NCI-H1105 (cell line): ENCODE data around the gene STK11IP.
A peak's percentile ranks its signal among the peaks of the same experiment; 100 is the strongest.

Experiments
- DNase-seq: peaks from one replicate; lab custom pipeline; 2025; lab: John Stamatoyannopoulos, UW

Gene STK11IP

GRCh38 chr2:219563271-219563928, 34.3 kb upstream of the STK11IP start:
- no peak for DNase-seq

DNA sequence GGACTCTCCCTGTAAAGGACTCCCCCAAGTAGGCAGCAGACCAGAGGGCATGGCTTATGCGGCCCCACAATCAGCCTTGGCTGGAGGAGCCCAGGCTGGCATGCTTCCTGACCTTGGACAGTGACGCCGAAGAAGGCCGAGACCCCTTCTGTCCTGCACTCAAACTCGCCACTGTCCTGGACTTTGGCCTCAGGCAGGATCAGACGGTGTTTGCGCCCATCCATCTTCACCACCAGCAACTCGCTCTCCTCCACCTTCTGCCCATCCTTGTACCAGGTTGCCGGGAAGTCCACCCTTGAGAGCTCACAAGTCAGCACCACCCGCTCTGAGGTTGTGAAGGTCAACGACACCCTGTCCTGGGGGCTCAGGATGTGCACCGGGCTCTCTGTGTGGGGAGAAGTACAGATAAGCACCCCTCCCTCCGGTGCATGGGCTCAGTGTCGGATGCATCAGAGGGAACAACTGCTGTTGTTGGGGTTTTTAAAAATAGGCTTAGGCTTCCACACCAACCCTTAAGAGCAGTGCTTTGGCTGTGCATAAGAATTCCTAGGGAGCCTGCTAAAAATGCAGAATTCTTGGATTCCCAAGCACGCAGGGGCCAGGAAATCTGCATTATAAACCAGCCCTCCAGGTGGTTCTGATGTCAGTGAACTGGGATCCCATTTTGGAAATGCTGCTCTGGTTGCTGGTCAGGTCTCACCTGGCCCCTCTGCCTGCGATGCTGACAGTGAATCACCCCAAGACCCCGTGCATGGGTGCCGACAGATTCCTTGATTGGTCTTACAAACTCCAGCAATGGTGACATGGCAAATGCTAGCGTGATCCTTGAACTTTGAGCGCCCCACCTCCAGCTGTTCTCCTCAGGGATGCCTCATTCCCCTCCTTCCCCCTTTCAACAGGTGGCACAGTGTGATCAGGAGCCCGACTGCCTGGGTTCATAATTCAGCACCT, 32.3 kb upstream of the STK11IP start:
- DNase-seq: no peak

DNA sequence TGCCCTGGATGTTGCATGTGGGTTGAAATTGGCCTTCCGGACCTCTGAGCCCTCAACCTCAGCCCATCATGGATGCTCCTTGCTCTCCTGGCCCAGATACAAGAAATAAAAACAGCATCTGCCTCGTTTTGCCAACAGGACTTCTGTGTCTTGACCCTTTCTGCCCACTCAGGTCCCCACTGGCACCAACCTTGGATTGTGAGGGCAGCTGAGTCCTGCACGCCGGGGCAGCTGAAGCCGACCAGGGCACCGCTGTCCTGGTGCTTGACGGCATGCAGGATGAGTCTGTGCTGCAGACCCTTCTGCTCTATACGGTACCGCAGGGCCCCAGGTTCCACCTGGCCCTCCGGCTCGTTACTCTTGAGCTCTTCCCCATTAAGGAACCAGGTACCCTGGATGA, 31.0 kb upstream of the STK11IP start:
- DNase-seq: no peak

- DNase-seq: no peak
Measured at GRCh38 chr2:219567131-219567530, 30.5 kb upstream of the STK11IP start.

DNA sequence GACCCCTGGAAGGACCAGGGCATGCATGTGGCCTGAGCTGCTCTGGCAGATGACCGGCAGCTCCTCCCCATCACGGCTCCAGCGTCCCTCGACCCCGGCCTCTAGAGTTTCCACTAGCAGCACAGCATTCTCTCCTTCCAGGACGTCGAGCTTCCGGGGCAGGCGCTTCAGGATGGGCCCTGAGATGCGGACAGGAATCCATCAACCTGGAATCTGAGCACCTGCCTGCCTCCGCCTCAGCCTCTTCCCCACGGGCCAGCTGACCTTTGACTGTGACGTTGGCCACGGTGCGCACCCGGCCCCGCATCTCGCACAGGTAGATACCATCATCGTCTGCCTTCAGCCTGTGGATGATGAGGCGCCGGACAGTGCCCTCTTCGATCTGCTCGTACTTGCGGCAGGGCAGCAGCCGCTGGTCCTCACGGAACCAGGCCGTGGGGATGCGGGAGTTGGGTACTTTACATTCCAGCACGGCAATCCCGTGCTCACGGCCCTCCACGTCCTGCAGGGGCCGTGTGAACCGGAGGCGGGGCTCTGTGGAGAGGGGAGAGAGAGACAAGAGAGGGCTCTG, 29.8 kb upstream of the STK11IP start:
- no peak for DNase-seq

DNA sequence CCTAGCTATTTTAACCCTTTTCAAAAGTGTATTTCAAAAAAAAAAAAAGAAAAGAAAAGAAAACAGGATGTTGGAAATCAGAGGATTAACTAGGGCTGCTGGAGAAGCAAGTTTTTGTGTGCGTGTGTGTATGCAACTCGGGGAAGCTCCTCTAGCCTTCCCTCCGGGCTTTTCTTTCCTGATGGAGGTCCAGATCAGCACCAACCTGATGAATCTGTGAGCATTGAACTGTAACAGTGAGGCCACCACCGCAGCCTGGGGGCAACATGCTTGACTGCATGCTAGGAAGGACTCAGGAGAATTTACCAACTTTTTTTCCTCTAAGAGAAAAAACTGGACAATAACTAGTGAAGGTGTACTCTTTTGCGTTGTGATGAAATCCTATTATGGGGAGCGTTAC, 28.6 kb upstream of the STK11IP start:
- DNase-seq: no peak

GRCh38 chr2:219569635-219570034, 28.0 kb upstream of the STK11IP start:
- DNase-seq: no peak

DNA sequence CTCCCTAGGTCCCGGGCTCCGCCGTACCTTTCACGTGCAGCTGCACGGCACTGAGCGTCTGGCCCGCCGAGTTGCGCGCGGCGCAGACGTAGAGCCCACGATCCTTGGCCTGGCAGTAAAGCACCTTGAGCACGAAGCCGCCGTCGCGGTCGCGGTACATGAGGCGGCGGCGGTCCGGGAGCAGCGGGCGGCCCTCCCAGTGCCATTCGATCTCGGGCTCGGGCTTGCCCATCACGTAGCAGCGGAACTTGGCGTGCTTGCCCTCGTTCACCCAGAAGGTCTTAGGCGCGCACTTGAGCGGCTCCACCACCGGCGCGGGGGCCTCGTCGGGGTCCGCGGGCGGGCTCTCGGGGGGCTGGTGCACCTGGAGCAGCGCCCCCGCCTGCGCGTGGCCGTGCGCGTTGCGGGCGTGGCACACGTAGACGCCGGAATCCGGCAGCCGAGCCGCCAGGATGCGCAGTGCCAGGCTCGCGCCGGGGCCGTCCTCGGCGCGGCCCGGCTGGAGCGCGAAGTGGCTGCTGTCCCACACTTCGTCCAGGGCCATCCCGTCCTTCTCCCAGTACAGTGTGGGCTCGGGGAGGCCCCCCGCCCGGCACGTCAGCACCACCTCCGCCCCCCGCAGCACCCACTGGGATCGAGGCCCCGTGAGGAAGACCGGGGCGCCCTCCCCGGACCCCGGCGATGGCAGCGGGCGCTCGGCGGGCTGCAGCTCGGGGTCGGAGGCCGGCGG, 27.3 kb upstream of the STK11IP start:
- DNase-seq: no peak

GRCh38 chr2:219570924-219571310, 26.7 kb upstream of the STK11IP start:
- DNase-seq: no peak

DNA sequence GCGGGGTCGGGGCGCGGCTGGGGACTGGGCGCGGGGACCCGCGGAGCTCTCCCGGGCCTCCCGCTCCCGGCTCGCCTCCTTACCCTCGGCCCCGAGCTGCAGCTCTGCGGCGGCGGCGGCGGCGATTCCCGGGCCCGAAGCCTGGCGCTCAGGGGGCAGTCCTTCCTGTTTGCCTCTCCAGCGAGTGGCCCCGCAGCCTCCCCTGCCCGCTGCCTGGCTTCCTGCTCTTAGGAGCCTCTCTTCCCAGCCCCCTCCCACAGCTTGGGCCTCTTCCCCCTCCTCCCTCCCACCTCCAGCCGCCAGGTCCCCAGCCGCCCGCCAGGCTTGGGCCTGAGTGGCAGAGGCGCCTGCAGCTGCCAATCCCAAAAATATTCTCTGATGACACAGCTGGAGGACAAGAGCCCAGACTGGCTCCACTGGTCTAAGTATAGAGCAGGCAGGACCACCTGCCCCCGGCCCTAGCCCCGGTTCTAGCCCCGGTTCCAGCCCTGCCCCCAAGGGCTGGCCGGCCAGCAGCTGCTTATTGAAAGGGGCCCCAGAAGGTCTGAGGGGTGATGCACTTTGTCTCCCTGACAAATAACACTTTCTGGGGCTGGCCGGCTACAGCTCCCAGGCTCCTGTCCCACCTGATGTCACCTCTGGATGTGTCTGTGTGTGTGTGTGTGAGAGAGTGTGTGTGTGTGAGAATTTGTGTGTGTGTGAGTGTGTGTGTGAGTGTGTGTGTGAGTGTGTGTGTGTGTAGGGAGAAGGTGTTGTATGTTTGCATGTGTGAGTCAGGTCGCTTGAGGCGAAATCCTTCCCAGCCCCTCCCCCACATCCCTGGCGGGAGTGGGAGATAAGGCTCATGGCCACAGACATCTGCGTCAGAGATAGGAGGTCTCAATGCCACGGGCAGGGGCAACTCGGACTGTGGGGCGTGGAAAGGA, 26.1 kb upstream of the STK11IP start, which contains the start of gene OBSL1:
TSS of gene OBSL1 (minus strand) at position 229 of the 926 bp plus-strand sequence. CDS start 307 bp downstream, outside the sequence.
- peak; percentile 85 for DNase-seq

GRCh38 chr2:219572237-219573001, 25.2 kb upstream of the STK11IP start, which contains the start of gene INHA:
Gene INHA, plus strand, starts transcription at chr2:219572310. Its CDS starts 65 bp downstream, at chr2:219572375.
- no peak for DNase-seq

GRCh38 chr2:219573166-219573565, 24.5 kb upstream of the STK11IP start:
- DNase-seq: no peak

DNA sequence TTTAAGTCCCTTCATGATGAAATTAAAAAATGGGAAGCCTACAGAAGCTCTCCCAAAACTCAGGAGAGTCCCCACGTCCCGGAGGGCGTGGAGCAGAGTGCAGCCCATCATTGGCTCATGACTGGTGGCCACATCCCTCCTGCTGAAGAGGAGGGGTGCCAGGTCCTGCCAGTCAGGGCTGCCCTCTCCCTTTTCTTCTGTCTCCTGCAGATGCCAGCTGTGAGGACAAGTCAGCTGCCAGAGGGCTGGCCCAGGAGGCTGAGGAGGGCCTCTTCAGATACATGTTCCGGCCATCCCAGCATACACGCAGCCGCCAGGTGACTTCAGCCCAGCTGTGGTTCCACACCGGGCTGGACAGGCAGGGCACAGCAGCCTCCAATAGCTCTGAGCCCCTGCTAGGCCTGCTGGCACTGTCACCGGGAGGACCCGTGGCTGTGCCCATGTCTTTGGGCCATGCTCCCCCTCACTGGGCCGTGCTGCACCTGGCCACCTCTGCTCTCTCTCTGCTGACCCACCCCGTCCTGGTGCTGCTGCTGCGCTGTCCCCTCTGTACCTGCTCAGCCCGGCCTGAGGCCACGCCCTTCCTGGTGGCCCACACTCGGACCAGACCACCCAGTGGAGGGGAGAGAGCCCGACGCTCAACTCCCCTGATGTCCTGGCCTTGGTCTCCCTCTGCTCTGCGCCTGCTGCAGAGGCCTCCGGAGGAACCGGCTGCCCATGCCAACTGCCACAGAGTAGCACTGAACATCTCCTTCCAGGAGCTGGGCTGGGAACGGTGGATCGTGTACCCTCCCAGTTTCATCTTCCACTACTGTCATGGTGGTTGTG, 23.0 kb upstream of the STK11IP start:
- no peak for DNase-seq

- DNase-seq: no peak
Measured at GRCh38 chr2:219575566-219576504, 21.8 kb upstream of the STK11IP start.

DNA sequence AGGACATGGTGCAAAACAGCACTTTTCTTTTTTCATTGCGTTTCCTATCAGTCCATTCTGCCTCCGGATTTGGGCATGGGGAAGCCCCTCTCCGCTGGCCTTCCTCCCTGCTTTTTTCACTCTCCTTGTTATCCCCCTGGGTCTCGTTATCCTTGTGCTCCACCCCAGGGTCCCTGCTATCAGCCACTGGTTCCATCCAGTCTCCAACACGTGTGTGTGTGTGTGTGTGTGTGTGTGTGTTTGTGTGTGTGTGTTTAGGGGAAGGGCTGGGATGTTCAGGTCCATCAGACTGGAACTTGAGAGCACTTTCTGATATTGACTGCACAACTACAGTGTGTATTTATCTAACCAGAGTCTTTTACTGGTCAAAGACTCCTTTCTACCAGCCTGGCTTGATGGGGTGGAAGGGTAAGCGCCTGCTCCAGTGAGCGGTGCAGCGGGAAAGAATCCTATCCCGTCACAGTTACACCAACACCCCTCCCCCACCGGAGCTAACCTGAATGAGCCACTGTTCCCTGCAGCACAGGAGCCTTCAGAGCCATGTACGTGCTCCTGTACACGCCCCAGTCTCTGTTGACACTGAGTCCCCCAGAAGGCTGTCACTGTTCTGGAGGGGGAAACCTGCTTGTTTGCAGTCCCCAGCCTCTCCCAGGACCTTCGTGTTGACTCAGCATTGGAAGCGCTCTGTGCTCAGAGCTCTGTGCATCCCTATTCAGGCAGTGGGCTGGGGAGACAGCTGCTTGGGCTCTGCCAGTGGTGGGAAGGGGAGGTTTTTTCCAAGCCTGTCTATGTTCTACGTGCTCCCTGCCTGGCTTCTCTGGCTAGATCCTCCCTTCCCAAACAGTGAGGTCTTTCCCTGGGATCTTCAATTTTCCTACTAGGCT, 20.9 kb upstream of the STK11IP start:
- DNase-seq: peak; percentile 33

- no peak for DNase-seq
Measured at GRCh38 chr2:219578811-219579613, 18.6 kb upstream of the STK11IP start.
